T-helper 1 cell treated with Interleukin-12 subunit alpha and Interleukin-12 subunit beta and Interleukin-4 antibody, amounts not matched to agents 30 μg/mL and 1 μg/mL, for 36 hours (primary cell): Measurements from ENCODE around the gene WNK2.
"Not testable (repeated sequence)": the region's sequence is repeated elsewhere in the genome, so short reads cannot be mapped to it uniquely, and the experiment has no call there.

Experiments used
- H3K27ac Mint-ChIP-seq: one replicate; pipeline ENCODE4 v1.8.0; 2021; ENCODE audit warnings: mild to moderate bottlenecking, mixed read lengths
- H3K27me3 Mint-ChIP-seq: one replicate; pipeline ENCODE4 v1.8.0; 2021; ENCODE audit warnings: low read depth, mixed read lengths
- H3K36me3 Mint-ChIP-seq: one replicate; pipeline ENCODE4 v1.8.0; 2021; ENCODE audit warnings: low read depth, mixed read lengths
- H3K4me1 Mint-ChIP-seq: one replicate; pipeline ENCODE4 v1.8.0; 2021; ENCODE audit warnings: low read depth, mixed read lengths
- H3K4me3 Mint-ChIP-seq: one replicate; pipeline ENCODE4 v1.8.0; 2021; ENCODE audit warnings: mild to moderate bottlenecking, moderate library complexity, mixed read lengths
- H3K9me3 Mint-ChIP-seq: one replicate; pipeline ENCODE4 v1.8.0; 2021; ENCODE audit warnings: mixed read lengths

WNK2 gene

GRCh38 chr9:93354451-93354850, 170.5 kb downstream of the WNK2 start:
- H3K27ac Mint-ChIP-seq: no peak overlapping the region
- H3K27me3 Mint-ChIP-seq: no peaks in the 10 kb centered on the region
- peaks cover 8% of the 10 kb centered on the region for H3K4me1 Mint-ChIP-seq
- H3K9me3 Mint-ChIP-seq: no peaks in the 10 kb centered on the region
- no peak overlapping the region for H3K4me3 Mint-ChIP-seq
- no peaks in the 10 kb centered on the region for H3K36me3 Mint-ChIP-seq

GRCh38 chr9:93355827-93356226, 171.9 kb downstream of the WNK2 start:
- Mint-ChIP-seq H3K36me3 (no peaks in the 10 kb centered on the region), H3K27me3 (no peaks in the 10 kb centered on the region), H3K4me3 (no peak overlapping the region), H3K27ac (no peak overlapping the region), H3K9me3 (peaks cover 5% of the 10 kb centered on the region), H3K4me1 (peaks cover 8% of the 10 kb centered on the region)

- no peaks in the 10 kb centered on the region for H3K27me3 Mint-ChIP-seq
- peak overlapping the region; percentile 59 for H3K27ac Mint-ChIP-seq
- H3K4me3 Mint-ChIP-seq: no peak overlapping the region
- no peaks in the 10 kb centered on the region for H3K36me3 Mint-ChIP-seq
- H3K4me1 Mint-ChIP-seq: peaks cover 8% of the 10 kb centered on the region
- H3K9me3 Mint-ChIP-seq: peaks cover 16% of the 10 kb centered on the region
Observed at GRCh38 chr9:93357649-93358048, 173.7 kb downstream of the WNK2 start.

- not testable (repeated sequence) for H3K27me3 Mint-ChIP-seq
Observed at GRCh38 chr9:93359907-93360306, 176.0 kb downstream of the WNK2 start.

GRCh38 chr9:93361995-93362394, 178.1 kb downstream of the WNK2 start:
- Mint-ChIP-seq H3K9me3 (peaks cover 21% of the 10 kb centered on the region), H3K4me1 (peaks cover 8% of the 10 kb centered on the region), H3K36me3 (no peaks in the 10 kb centered on the region), H3K4me3 (no peak overlapping the region), H3K27me3 (peaks cover 4% of the 10 kb centered on the region), H3K27ac (no peak overlapping the region)

More at GRCh38 chr9:93359907-93360306, 176.0 kb downstream of the WNK2 start:
- not testable (repeated sequence) for H3K4me1 Mint-ChIP-seq, H3K36me3 Mint-ChIP-seq, H3K27ac Mint-ChIP-seq, H3K4me3 Mint-ChIP-seq
- H3K9me3 Mint-ChIP-seq: peaks cover 21% of the 10 kb centered on the region

- Mint-ChIP-seq H3K9me3 (peaks cover 17% of the 10 kb centered on the region), H3K4me3 (no peak overlapping the region), H3K36me3 (no peaks in the 10 kb centered on the region), H3K27ac (no peak overlapping the region), H3K4me1 (no peaks in the 10 kb centered on the region), H3K27me3 (peaks cover 10% of the 10 kb centered on the region)
Observed at GRCh38 chr9:93364734-93365426, 180.9 kb downstream of the WNK2 start.

- Mint-ChIP-seq H3K4me1 (no peaks in the 10 kb centered on the region), H3K4me3 (no peak overlapping the region), H3K27me3 (peaks cover 14% of the 10 kb centered on the region), H3K27ac (no peak overlapping the region), H3K36me3 (no peaks in the 10 kb centered on the region), H3K9me3 (peaks cover 16% of the 10 kb centered on the region)
Observed at GRCh38 chr9:93365427-93366118, 181.6 kb downstream of the WNK2 start.

GRCh38 chr9:93366119-93366447, 182.1 kb downstream of the WNK2 start:
- Mint-ChIP-seq H3K4me3 (no peak overlapping the region), H3K27ac (no peak overlapping the region), H3K36me3 (no peaks in the 10 kb centered on the region), H3K27me3 (peaks cover 14% of the 10 kb centered on the region), H3K4me1 (no peaks in the 10 kb centered on the region), H3K9me3 (peaks cover 16% of the 10 kb centered on the region)

- H3K27ac Mint-ChIP-seq, H3K4me3 Mint-ChIP-seq, H3K36me3 Mint-ChIP-seq, H3K4me1 Mint-ChIP-seq: not testable (repeated sequence)
- Mint-ChIP-seq H3K27me3 (peaks cover 14% of the 10 kb centered on the region), H3K9me3 (peaks cover 14% of the 10 kb centered on the region)
Observed at GRCh38 chr9:93366486-93366885, 182.5 kb downstream of the WNK2 start.

- Mint-ChIP-seq H3K4me3 (no peak overlapping the region), H3K36me3 (no peaks in the 10 kb centered on the region), H3K27me3 (peaks cover 14% of the 10 kb centered on the region), H3K27ac (no peak overlapping the region), H3K9me3 (peaks cover 5% of the 10 kb centered on the region), H3K4me1 (no peaks in the 10 kb centered on the region)
Observed at GRCh38 chr9:93368437-93368836, 184.5 kb downstream of the WNK2 start.

- Mint-ChIP-seq H3K27ac (no peak overlapping the region), H3K9me3 (no peaks in the 10 kb centered on the region), H3K36me3 (no peaks in the 10 kb centered on the region), H3K4me1 (no peaks in the 10 kb centered on the region), H3K27me3 (peaks cover 11% of the 10 kb centered on the region), H3K4me3 (no peak overlapping the region)
Observed at GRCh38 chr9:93369686-93370085, 185.7 kb downstream of the WNK2 start.
